ENCODE results near the gene PVALEF.

The PVALEF gene

GRCh38 chr17:81183316-81183715 lies 18.0 kb downstream of the PVALEF start:
- no peak overlapping the region for H3K4me3 ChIP-seq (replicated peaks; ENCODE audit: insufficient read depth, low read length)
- no peak overlapping the region for H3K27ac ChIP-seq (replicated peaks)
- H3K27me3 ChIP-seq (ENCODE audit: insufficient read depth, poor library complexity, severe bottlenecking): peaks cover 9% of the 10 kb centered on the region
- no peak for TF ChIP-seq SPI1 (IDR thresholded peaks at IDR 0.05; ENCODE audit: borderline replicate concordance, low read depth)
- TF ChIP-seq CTCF (IDR thresholded peaks at IDR 0.05; ENCODE audit: insufficient read depth, low read length): no peak
- no peak for TF ChIP-seq REST (IDR thresholded peaks at IDR 0.05; ENCODE audit: insufficient replicate concordance, low read depth)
- TF ChIP-seq POLR2AphosphoS5 (IDR thresholded peaks at IDR 0.05; ENCODE audit: low read depth): no peak
- TF ChIP-seq GABPA (IDR thresholded peaks at IDR 0.05; ENCODE audit: low read depth): no peak
- no peak for DNase-seq (ENCODE audit: low read depth in 1 of 2, low spot score in 1 of 2)

DNA sequence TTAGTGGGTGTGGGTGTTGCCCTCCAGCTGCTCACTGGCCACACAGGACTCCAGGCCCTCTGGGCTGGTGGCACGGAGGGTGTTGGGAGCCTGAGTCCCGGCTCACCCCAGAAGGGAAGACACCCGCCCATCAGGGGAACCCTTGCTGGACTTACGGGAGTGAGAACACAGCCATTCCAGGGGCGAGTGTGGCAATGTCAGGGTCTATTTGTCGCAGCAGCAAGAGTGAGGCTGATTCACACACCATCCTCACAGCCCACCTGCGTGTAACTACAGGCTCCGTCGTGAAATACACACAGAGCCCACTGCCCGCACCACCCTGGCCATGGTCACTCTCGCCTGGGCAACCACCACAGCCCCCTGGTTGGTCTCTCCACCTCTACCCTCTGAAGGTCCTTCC lies 18.5 kb downstream of the PVALEF start:
- H3K27me3 ChIP-seq (ENCODE audit: insufficient read depth, poor library complexity, severe bottlenecking): peaks cover 9% of the 10 kb centered on the region
- H3K4me3 ChIP-seq (replicated peaks; ENCODE audit: insufficient read depth, low read length): no peak overlapping the region
- DNase-seq (ENCODE audit: low read depth in 1 of 2, low spot score in 1 of 2): no peak
- H3K27ac ChIP-seq (replicated peaks): no peak overlapping the region
- TF ChIP-seq CTCF (IDR thresholded peaks at IDR 0.05; ENCODE audit: insufficient read depth, low read length): no peak
- TF ChIP-seq GABPA (IDR thresholded peaks at IDR 0.05; ENCODE audit: low read depth): no peak
- TF ChIP-seq REST (IDR thresholded peaks at IDR 0.05; ENCODE audit: insufficient replicate concordance, low read depth): no peak
- no peak for TF ChIP-seq SPI1 (IDR thresholded peaks at IDR 0.05; ENCODE audit: borderline replicate concordance, low read depth)
- TF ChIP-seq POLR2AphosphoS5 (IDR thresholded peaks at IDR 0.05; ENCODE audit: low read depth): no peak

- no peak overlapping the region for H3K4me3 ChIP-seq (replicated peaks; ENCODE audit: insufficient read depth, low read length)
- DNase-seq (ENCODE audit: low read depth in 1 of 2, low spot score in 1 of 2): no peak
- TF ChIP-seq SPI1 (IDR thresholded peaks at IDR 0.05; ENCODE audit: borderline replicate concordance, low read depth) (no peak), REST (IDR thresholded peaks at IDR 0.05; ENCODE audit: insufficient replicate concordance, low read depth) (no peak), CTCF (IDR thresholded peaks at IDR 0.05; ENCODE audit: insufficient read depth, low read length) (no peak), POLR2AphosphoS5 (IDR thresholded peaks at IDR 0.05; ENCODE audit: low read depth) (no peak), GABPA (IDR thresholded peaks at IDR 0.05; ENCODE audit: low read depth) (no peak)
- peaks cover 9% of the 10 kb centered on the region for H3K27me3 ChIP-seq (ENCODE audit: insufficient read depth, poor library complexity, severe bottlenecking)
- no peak overlapping the region for H3K27ac ChIP-seq (replicated peaks)
These were observed 19.2 kb downstream of the PVALEF start for GRCh38 chr17:81184555-81184954.
